Measurements from ENCODE around the gene WFIKKN1.
A peak's percentile ranks its signal among the peaks of the same experiment; 100 is the strongest.

The WFIKKN1 gene

GRCh38 chr16:590188-590814, 40.5 kb upstream of the WFIKKN1 start:
- DNase-seq (ENCODE audit: extremely low spot score) = no peak
- POLR2A ChIA-PET = no interaction called here
- TF ChIP-seq, protein P1, sequence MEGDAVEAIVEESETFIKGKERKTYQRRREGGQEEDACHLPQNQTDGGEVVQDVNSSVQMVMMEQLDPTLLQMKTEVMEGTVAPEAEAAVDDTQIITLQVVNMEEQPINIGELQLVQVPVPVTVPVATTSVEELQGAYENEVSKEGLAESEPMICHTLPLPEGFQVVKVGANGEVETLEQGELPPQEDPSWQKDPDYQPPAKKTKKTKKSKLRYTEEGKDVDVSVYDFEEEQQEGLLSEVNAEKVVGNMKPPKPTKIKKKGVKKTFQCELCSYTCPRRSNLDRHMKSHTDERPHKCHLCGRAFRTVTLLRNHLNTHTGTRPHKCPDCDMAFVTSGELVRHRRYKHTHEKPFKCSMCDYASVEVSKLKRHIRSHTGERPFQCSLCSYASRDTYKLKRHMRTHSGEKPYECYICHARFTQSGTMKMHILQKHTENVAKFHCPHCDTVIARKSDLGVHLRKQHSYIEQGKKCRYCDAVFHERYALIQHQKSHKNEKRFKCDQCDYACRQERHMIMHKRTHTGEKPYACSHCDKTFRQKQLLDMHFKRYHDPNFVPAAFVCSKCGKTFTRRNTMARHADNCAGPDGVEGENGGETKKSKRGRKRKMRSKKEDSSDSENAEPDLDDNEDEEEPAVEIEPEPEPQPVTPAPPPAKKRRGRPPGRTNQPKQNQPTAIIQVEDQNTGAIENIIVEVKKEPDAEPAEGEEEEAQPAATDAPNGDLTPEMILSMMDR (IDR thresholded peaks at IDR 0.05; ENCODE audit: control extremely low read depth, extremely low read depth, low read depth, missing control alignments) = peak; percentile 13
- CTCF ChIA-PET = interaction anchor here (0.9 to 1.3 kb wide), 2 partner anchors 17 to 483 kb away, joined by 3 read pairs; no protein-coding TSS in a partner anchor

- ChIA-PET POLR2A (no interaction called here), CTCF (interaction anchor here (0.9 to 1.3 kb wide), 2 partner anchors 18 to 484 kb away, joined by 3 read pairs; no protein-coding TSS in a partner anchor)
- DNase-seq (ENCODE audit: extremely low spot score) = no peak
- TF ChIP-seq, protein P1 (IDR thresholded peaks at IDR 0.05; ENCODE audit: control extremely low read depth, extremely low read depth, low read depth, missing control alignments) = no peak
These were observed 40.0 kb upstream of the WFIKKN1 start for GRCh38 chr16:590815-591200.

DNA sequence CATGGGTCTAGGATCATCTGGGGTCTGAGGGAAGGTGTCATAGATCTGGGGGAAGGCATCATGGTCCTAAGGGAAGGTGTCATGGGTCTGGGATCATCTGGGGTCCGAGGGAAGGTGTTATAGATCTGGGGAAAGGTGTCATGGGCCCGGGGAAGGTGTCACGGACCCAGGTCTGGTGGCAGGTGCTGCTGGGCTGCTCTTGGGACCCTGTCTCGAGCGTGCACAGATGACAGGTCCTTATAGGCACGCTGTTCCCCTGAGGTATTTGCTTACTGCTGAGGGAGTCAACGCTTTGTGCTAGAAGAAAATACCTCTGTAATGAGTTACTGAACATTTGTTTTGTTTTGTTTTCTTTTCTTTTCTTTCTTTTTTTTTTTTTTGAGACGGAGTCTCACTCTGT, 39.6 kb upstream of the WFIKKN1 start:
- ChIA-PET POLR2A (no interaction called here), CTCF (no interaction called here)
- TF ChIP-seq, protein P1 (IDR thresholded peaks at IDR 0.05; ENCODE audit: control extremely low read depth, extremely low read depth, low read depth, missing control alignments) = no peak
- DNase-seq (ENCODE audit: extremely low spot score) = no peak

DNA sequence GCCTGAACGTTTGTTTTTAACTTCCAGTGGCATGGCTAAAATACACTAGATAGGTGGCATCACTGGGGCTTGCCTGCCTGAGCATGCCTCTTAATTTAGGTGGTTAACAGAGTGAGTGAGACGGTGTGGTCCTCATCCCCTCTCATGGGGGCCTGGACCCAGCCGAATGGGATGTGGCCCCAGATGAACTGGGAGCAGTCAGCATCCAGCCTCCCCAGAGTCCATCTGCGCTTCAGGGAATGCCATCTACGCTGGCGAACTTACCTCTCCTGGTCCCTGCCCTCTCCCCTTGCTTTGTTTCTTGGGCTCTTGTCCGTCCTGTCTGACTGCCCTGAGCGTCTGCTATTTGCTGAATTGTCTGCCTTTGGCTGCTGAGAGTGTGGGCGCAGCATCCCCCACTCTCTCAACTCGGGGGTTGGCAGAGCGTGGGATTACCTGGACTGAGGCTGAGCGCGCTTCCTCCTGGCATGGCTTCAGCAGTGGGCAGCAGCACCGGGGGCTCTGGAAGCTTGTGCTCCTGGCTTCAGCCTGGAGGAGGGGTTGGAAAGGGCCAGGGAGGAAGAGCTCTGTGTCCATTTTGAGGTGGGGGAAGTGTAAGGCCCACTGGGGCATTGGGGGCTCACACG, 38.8 kb upstream of the WFIKKN1 start:
- POLR2A ChIA-PET = no interaction called here
- CTCF ChIA-PET = no interaction called here
- TF ChIP-seq, protein P1 (IDR thresholded peaks at IDR 0.05; ENCODE audit: control extremely low read depth, extremely low read depth, low read depth, missing control alignments) = no peak
- DNase-seq (ENCODE audit: extremely low spot score) = no peak

GRCh38 chr16:592518-593306, 38.1 kb upstream of the WFIKKN1 start:
- TF ChIP-seq, protein P1 (IDR thresholded peaks at IDR 0.05; ENCODE audit: control extremely low read depth, extremely low read depth, low read depth, missing control alignments) = no peak
- CTCF ChIA-PET = interaction anchor here (0.7 to 1.5 kb wide), 3 partner anchors 9 to 88 kb away, joined by 3 to 4 read pairs (median 4); partner anchors contain the start of gene STUB1
- no peak for DNase-seq (ENCODE audit: extremely low spot score)
- POLR2A ChIA-PET = interaction anchor here (0.5 kb wide), 1 partner anchor 16 kb away, joined by 3 read pairs; no protein-coding TSS in a partner anchor

DNA sequence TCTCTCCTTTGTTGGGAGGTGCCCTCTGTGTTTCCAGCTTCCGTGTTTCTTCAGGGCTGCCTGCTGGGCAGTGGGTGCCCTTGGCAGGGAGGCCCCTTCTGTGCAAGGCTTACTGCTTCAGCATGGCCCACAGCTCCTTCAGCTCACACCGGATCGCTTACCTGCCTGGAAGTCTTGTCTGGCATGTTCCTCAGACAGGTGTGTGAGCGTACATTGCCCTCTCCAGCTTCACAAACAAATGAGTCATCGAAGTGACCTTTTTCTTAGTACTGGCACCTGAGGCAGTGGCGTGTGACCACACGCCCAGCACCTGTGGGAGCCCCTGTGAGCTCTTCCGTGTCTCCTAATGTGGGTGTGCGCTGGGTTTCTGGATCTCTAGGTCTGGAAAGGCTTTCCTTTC, 37.4 kb upstream of the WFIKKN1 start:
- no peak for DNase-seq (ENCODE audit: extremely low spot score)
- ChIA-PET POLR2A (no interaction called here), CTCF (interaction anchor here (1.2 to 1.5 kb wide), 2 partner anchors 10 to 87 kb away, joined by 4 read pairs; partner anchors contain the start of gene STUB1)
- TF ChIP-seq, protein P1 (IDR thresholded peaks at IDR 0.05; ENCODE audit: control extremely low read depth, extremely low read depth, low read depth, missing control alignments) = no peak
